Measurements from ENCODE around the gene STK39. TPM values are rescaled to one million over a fixed set of nuclear protein-coding genes. Genes with fewer than 3 reads are reported as not detected.
A peak's percentile ranks its signal among the peaks of the same experiment; 100 is the strongest.

STK39 gene
- total RNA-seq, 4 donors from 2014 or later, result 13.8 to 28.2 (median 18.3) TPM

DNA sequence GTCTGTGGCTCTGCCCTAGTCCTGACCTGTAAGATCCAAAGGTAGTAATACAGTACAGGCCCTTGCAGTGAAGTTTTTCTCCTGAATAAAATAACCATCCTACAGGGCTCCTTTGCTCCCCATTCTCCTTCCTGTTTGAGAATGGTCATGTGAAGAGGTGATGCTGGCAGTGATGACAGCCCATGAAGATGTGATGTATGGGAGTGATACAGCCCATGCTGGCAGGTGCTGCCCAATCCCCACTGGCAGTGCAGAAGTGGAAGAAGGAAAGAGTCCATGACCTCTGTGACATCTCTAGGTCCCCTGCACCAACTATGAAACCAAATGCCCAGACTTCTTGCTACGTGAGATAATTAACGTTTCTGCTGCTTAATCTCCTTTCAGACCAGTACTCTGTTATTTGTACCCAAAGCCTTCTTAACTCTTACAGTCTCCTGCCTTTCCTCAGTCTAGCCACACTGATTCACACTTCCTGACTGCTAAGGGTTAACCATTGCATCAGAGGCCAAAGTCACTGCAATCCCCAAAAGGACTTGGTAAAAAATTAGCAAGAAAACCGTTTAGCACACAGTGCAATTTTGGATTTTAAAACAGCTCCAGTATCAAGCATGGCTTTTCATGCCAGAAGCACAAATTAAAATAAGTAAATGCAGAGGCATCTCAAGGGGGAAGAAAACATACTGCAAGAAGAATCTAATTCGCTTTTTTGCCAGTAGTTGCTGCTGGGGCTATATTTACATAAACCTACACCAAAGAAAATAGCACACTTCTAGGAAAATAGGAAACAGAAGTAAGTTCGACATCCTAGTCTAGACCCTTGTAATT, 98.0 kb downstream of the STK39 start:
- no peaks in the 10 kb centered on the region for H3K9me3 ChIP-seq
- H3K4me1 ChIP-seq, result peaks cover 22% of the 10 kb centered on the region
- no peaks in the 10 kb centered on the region for H3K27me3 ChIP-seq
- TF ChIP-seq EP300 (IDR thresholded peaks at IDR 0.05), result no peak
- DNase-seq (ENCODE audit: low spot score in 2 of 2), result no peak
- H3K4me3 ChIP-seq, result no peak overlapping the region
- no peaks in the 10 kb centered on the region for H3K36me3 ChIP-seq
- no peak overlapping the region for H3K27ac ChIP-seq
- WGBS, result 75% methylated on average over 5 of the region's 5 CpGs

DNA sequence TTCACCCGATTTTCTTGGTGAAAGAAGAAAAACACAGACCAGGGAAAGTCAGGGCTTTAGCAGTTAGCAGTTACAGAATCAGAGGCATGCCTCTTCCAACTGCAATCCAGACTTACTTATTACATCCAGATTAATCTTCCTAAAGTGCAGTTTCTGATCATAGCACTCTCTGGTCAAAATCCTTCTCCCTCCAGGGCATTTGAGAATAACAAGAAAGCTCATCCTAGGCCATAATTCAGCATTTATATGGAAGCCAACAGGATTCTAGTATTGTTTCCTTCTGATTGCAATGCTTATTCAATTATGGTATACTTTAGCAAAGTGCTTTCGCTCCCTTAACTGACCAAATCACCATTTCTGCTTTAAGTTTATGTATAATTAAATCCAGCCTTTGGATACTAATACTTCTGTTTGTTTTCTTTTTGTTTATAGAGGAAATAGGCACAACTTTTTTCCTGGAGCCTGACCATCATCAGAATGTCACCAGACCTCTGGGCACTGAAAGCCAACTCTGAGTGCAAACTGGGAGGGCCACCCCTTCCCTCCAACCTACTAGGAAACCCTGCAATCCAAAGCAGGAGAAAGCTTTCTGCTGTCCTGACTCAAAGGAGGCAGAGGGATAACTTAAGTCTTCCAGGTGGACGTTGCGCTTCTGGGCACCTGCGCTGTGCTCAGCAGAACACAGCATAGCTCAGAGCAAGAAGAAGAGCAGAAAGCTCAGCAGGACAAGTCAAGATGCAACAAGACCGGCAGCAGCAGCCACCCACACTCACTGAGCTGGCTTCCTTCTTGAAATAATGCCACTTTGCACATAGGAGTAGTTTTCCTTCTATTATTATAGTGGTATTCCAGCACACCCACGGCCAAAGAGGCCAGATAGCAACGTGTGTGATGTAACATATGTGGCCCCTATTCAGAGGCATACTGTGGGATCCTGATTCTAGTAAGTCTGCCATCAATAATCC, 99.3 kb downstream of the STK39 start:
- 70% methylated on average over 4 of the region's 8 CpGs for WGBS
- H3K4me1 ChIP-seq, result peaks cover 22% of the 10 kb centered on the region
- H3K27ac ChIP-seq, result peak overlapping the region; percentile 46
- H3K36me3 ChIP-seq, result no peaks in the 10 kb centered on the region
- H3K4me3 ChIP-seq, result no peak overlapping the region
- no peaks in the 10 kb centered on the region for H3K9me3 ChIP-seq
- TF ChIP-seq EP300 (IDR thresholded peaks at IDR 0.05), result no peak
- TF ChIP-seq, protein P1, sequence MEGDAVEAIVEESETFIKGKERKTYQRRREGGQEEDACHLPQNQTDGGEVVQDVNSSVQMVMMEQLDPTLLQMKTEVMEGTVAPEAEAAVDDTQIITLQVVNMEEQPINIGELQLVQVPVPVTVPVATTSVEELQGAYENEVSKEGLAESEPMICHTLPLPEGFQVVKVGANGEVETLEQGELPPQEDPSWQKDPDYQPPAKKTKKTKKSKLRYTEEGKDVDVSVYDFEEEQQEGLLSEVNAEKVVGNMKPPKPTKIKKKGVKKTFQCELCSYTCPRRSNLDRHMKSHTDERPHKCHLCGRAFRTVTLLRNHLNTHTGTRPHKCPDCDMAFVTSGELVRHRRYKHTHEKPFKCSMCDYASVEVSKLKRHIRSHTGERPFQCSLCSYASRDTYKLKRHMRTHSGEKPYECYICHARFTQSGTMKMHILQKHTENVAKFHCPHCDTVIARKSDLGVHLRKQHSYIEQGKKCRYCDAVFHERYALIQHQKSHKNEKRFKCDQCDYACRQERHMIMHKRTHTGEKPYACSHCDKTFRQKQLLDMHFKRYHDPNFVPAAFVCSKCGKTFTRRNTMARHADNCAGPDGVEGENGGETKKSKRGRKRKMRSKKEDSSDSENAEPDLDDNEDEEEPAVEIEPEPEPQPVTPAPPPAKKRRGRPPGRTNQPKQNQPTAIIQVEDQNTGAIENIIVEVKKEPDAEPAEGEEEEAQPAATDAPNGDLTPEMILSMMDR (IDR thresholded peaks at IDR 0.05), result no peak
- no peak for TF ChIP-seq POLR2A (IDR thresholded peaks at IDR 0.05)
- no peak for TF ChIP-seq POLR2AphosphoS5 (IDR thresholded peaks at IDR 0.05)
- H3K27me3 ChIP-seq, result no peaks in the 10 kb centered on the region
- DNase-seq (ENCODE audit: low spot score in 2 of 2), result no peak

DNA sequence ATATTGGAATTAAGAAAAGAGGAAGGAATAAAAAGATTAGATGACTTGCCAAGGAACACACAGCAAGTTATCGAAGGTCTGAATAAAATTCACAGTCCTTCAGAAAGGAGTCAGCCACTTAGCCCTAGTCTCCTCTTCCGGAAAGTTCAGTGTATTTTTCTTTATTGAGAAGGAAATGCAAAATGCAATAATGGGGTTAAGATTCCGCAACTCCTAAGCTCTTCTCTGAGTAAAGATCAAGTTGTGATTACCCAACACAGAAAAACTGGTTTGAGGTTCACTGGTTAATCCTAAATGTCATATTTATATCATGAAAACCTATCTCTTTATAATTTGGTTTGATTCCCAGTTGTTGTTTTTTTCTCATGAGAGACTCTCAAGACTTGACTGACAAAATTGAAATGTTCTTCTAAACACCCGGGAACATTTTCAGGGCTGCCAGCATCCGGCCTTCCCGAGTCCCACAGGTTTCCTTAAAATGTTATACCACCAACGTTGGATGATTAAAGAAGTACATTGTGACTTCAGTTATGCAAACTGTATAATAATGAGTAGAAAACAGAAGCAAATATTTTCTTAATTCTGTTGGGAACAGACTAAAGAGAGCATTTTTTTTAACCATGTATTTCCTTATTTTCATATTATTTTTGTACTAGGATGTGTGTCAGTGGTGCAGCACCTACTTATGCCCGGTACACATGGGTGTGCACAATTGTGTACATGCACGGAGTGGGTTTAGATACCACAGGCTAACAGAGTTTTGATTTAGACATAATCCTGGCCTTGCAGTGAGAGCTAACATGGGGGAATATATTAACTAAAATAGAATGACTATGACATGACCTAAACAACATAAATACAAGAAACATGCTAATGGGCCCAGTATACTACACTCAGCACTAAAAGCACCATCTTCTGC, 100.2 kb downstream of the STK39 start:
- H3K27me3 ChIP-seq, result no peaks in the 10 kb centered on the region
- TF ChIP-seq, protein P1 (IDR thresholded peaks at IDR 0.05), result no peak
- TF ChIP-seq EP300 (IDR thresholded peaks at IDR 0.05) (no peak), POLR2AphosphoS5 (IDR thresholded peaks at IDR 0.05) (no peak), POLR2A (IDR thresholded peaks at IDR 0.05) (no peak)
- H3K4me3 ChIP-seq, result no peak overlapping the region
- DNase-seq (ENCODE audit: low spot score in 2 of 2), result no peak
- 60% methylated on average over 9 of the region's 9 CpGs for WGBS
- peak overlapping the region; percentile 5 for H3K27ac ChIP-seq
- no peaks in the 10 kb centered on the region for H3K36me3 ChIP-seq
- H3K4me1 ChIP-seq, result peaks cover 22% of the 10 kb centered on the region
- no peaks in the 10 kb centered on the region for H3K9me3 ChIP-seq

DNA sequence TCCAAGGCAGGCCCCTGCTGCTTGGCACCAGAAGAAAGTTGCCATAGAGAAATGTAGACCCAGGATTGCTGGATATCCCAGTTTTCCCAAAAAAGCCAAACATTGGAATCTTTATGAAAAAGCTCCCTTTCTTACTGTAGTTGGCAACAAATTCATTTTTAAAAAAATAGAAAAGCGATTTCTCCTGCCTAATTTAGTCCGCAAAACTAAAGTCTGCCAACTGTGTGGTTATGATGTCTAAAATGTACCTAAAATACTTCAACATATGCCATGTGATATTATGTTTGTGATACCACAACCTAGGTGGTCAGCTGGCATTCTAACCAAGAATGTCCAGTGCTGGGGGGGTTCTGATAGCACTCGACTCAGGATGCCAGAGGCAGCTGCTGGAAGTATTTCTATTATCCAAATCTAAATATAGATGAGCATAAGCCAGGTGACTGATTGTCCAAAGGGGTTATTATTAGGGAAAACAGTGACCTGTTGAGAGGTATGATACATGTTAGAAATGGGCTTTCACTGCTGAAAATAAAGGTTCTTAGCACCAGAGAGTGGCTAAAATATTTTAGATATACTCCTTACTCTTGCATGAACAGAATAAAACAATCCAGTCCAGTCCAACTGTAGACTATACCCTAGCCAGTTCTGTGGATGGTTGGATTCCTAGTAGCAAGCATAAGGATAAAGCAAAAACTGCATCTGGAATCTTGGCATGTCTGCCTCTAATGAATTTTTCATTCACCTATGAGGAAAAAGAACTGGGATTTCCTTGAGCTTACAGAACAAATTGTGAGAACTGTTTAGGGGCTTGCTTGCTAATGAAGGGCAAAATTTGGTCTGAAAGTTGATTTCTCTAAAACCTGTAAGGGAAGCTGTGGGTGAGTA, 101.7 kb downstream of the STK39 start:
- WGBS, result 87% methylated on average over 3 of the region's 3 CpGs
- peaks cover 22% of the 10 kb centered on the region for H3K4me1 ChIP-seq
- no peaks in the 10 kb centered on the region for H3K27me3 ChIP-seq
- H3K9me3 ChIP-seq, result no peaks in the 10 kb centered on the region
- peak overlapping the region; percentile 17 for H3K27ac ChIP-seq
- TF ChIP-seq EP300 (IDR thresholded peaks at IDR 0.05), result no peak
- TF ChIP-seq, protein P1 (IDR thresholded peaks at IDR 0.05), result no peak
- DNase-seq (ENCODE audit: low spot score in 2 of 2), result no peak
- no peak overlapping the region for H3K4me3 ChIP-seq
- H3K36me3 ChIP-seq, result no peaks in the 10 kb centered on the region
